Panc1 (cell line): ENCODE results near the gene MYCBPAP. TPM values are rescaled to one million over a fixed set of nuclear protein-coding genes. Genes with fewer than 3 reads are reported as not detected.

Source experiments
- ATAC-seq: fragments of 200-7000 bp; cut with Tn5 transposase; 2 replicates; pipeline ENCODE4 v1.9.1; 2020; ENCODE audit warnings: mild to moderate bottlenecking, moderate library complexity
- BruUV-seq: library from RNA; stranded (reverse); fragments of 400-500 nt; replicated peaks from 2 replicates; lab custom pipeline; 2021; lab: Mats Ljungman, UMichigan
- CTCF ChIA-PET: fragments of 300-600 bp; sonication (Branson Sonifier 250); formaldehyde crosslinking; loops from one replicate; lab custom pipeline; 2022; ENCODE audit warnings: antibody characterized with exemption; lab: Charles Lee
- POLR2A ChIA-PET: fragments of 300-600 bp; sonication (Branson Sonifier 250); formaldehyde crosslinking; loops from one replicate; lab custom pipeline; 2022; ENCODE audit warnings: antibody characterized with exemption; lab: Charles Lee
- DNase-seq: peaks from one replicate; pipeline ENCODE4 v3.0.0-alpha.2; 2010; ENCODE audit warnings: low read depth, low spot score
- H3K27ac ChIP-seq: 2 replicates; pipeline ENCODE4 v1.5.1; 2011; ENCODE audit warnings: mild to moderate bottlenecking, low read length, inconsistent platforms
- H3K27me3 ChIP-seq: fragments of 200-500 bp; sonication (Bioruptor generic); 2 replicates; pipeline ENCODE4 v1.6.0; 2014; ENCODE audit warnings: low read length, inconsistent platforms; ENCODE audit not compliant: control insufficient read depth, insufficient read depth
- H3K36me3 ChIP-seq: fragments of 200-500 bp; sonication (Bioruptor generic); 2 replicates; pipeline ENCODE4 v1.5.1; 2014; ENCODE audit warnings: inconsistent platforms, mild to moderate bottlenecking, low read length, moderate library complexity; ENCODE audit not compliant: control insufficient read depth, insufficient read depth
- H3K4me1 ChIP-seq: 2 replicates; pipeline ENCODE4 v1.5.1; 2011; ENCODE audit warnings: inconsistent platforms, mild to moderate bottlenecking, low read length, moderate library complexity; ENCODE audit not compliant: control insufficient read depth, insufficient read depth
- H3K4me3 ChIP-seq, 2 experiments: 2 replicates each; pipeline ENCODE4 v1.5.1; 2011 to 2012; ENCODE audit warnings: low read depth in 2 of 2, low read length in 2 of 2, mild to moderate bottlenecking in 2 of 2, inconsistent platforms in 1 of 2, moderate library complexity in 1 of 2
- H3K9me3 ChIP-seq: fragments of 200-500 bp; sonication (Bioruptor generic); 2 replicates; pipeline ENCODE4 v1.5.1; 2014; ENCODE audit warnings: low read depth, mild to moderate bottlenecking, inconsistent platforms, low read length, moderate library complexity; ENCODE audit not compliant: control insufficient read depth, insufficient read depth
- POLR2AphosphoS5 ChIP-seq: IDR thresholded peaks from 2 replicates; pipeline ENCODE4 v1.6.1; 2012; ENCODE audit warnings: mild to moderate bottlenecking, low read depth, low read length, moderate library complexity
- REST ChIP-seq, 2 experiments: IDR thresholded peaks; 2 replicates each; pipeline ENCODE4 v1.6.1; 2011 to 2012; ENCODE audit warnings: low read depth in 2 of 2, control low read depth in 1 of 2, low read length in 1 of 2, mild to moderate bottlenecking in 1 of 2, moderate library complexity in 1 of 2; ENCODE audit not compliant: insufficient read depth in 1 of 2
- SIN3A ChIP-seq: IDR thresholded peaks from 2 replicates; pipeline ENCODE4 v1.6.1; 2012; ENCODE audit warnings: low read depth, mild to moderate bottlenecking, low read length, moderate library complexity, borderline replicate concordance; ENCODE audit not compliant: insufficient read depth
- TCF7L2 ChIP-seq: IDR thresholded peaks from 2 replicates; pipeline ENCODE4 v1.6.1; 2011; ENCODE audit warnings: mild to moderate bottlenecking, low read depth, low read length, inconsistent platforms
- in situ Hi-C: cut with HindIII; loops from 2 replicates; pipeline ENCODE4 v1.10.0; 2016; ENCODE audit warnings: low sequenced_read_pairs, low pct_unique_long_range_greater_than_20kb
- intact Hi-C: fragments of 100-400 bp; cut with micrococcal nuclease; formaldehyde crosslinking; loops from one replicate; pipeline ENCODE4 v1.10.0; 2022; ENCODE audit not compliant: unreplicated experiment
- total RNA-seq: library from RNA; stranded (reverse); gene quantifications from one replicate; pipeline ENCODE4 v1.2.1, GENCODE V29; 2021; ENCODE audit not compliant: unreplicated experiment
- TF ChIP-seq, protein P1 (sequence below): fragments of 450-650 bp; IDR thresholded peaks from 2 replicates; pipeline ENCODE4 v1.5.1; 2017; ENCODE audit warnings: mild to moderate bottlenecking

MYCBPAP gene
- total RNA-seq, 1 experiment from 2014 or later: 2.2 TPM

GRCh38 chr17:50533185-50533584, 24.9 kb downstream of the MYCBPAP start:
- BruUV-seq: no TSS peak
- peaks cover 28% of the 10 kb centered on the region for H3K4me1 ChIP-seq
- no peaks in the 10 kb centered on the region for H3K9me3 ChIP-seq
- in situ Hi-C loops: no loop called here
- H3K36me3 ChIP-seq: no peaks in the 10 kb centered on the region; the same call in 1 of the 2 replicates
- DNase-seq (no peak), ATAC-seq (peak; percentile 26; the same call in 1 of the 2 replicates)
- peak overlapping the region in 1 of 2 experiments; percentile 34; a peak in 2 of 4 replicates for H3K4me3 ChIP-seq
- TF ChIP-seq TCF7L2 (no peak), SIN3A (no peak), POLR2AphosphoS5 (no peak), REST (IDR thresholded peaks at IDR 0.05; ENCODE audit: insufficient read depth in 1 of 2, low read depth in 2 of 2, low read length in 1 of 2) (no peak)
- TF ChIP-seq, protein P1, sequence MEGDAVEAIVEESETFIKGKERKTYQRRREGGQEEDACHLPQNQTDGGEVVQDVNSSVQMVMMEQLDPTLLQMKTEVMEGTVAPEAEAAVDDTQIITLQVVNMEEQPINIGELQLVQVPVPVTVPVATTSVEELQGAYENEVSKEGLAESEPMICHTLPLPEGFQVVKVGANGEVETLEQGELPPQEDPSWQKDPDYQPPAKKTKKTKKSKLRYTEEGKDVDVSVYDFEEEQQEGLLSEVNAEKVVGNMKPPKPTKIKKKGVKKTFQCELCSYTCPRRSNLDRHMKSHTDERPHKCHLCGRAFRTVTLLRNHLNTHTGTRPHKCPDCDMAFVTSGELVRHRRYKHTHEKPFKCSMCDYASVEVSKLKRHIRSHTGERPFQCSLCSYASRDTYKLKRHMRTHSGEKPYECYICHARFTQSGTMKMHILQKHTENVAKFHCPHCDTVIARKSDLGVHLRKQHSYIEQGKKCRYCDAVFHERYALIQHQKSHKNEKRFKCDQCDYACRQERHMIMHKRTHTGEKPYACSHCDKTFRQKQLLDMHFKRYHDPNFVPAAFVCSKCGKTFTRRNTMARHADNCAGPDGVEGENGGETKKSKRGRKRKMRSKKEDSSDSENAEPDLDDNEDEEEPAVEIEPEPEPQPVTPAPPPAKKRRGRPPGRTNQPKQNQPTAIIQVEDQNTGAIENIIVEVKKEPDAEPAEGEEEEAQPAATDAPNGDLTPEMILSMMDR: no peak
- ChIA-PET CTCF (interaction anchor here (0.6 to 1.1 kb wide), 3 partner anchors 24 to 162 kb away, joined by 3 to 4 read pairs (median 3); no protein-coding TSS in a partner anchor), POLR2A (no interaction called here)
- intact Hi-C loops: loop anchor here (5.0 kb wide), 1 partner anchor 51 kb away; no protein-coding TSS in a partner anchor
- H3K27ac ChIP-seq: no peak overlapping the region
- no peaks in the 10 kb centered on the region for H3K27me3 ChIP-seq

DNA sequence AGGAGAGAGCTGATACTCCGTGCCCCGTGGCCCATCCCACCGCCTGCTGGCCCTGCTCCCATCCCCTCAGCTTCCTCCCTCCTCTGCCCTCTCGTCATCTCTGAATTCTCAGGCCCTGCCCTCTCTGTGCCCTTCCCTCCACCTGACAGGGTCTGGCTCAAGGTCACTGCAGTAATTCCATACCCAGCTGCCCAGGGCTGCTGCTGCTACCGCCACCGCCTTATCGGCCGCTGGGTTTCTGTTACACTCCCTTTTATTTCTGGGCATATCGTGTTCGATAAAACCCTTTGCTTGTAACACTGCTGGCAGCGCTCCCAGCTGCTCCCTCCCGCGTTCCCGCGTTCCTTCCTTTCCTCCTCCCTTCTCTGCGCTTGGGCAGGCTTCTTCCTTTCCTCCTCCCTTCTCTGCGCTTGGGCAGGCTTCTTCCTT, 25.5 kb downstream of the MYCBPAP start:
- ATAC-seq: peak; percentile 65
- in situ Hi-C loops (no loop called here), intact Hi-C loops (loop anchor here (5.0 kb wide), 1 partner anchor 51 kb away; no protein-coding TSS in a partner anchor)
- no peaks in the 10 kb centered on the region; the same call in 1 of the 2 replicates for H3K36me3 ChIP-seq
- no peak for DNase-seq
- TF ChIP-seq SIN3A (no peak), POLR2AphosphoS5 (no peak), REST (IDR thresholded peaks at IDR 0.05; ENCODE audit: insufficient read depth in 1 of 2, low read depth in 2 of 2, low read length in 1 of 2) (no peak), TCF7L2 (no peak)
- TF ChIP-seq, protein P1: no peak
- no peaks in the 10 kb centered on the region for H3K9me3 ChIP-seq
- peaks cover 31% of the 10 kb centered on the region for H3K4me1 ChIP-seq
- ChIA-PET POLR2A (interaction anchor here (0.7 kb wide), 1 partner anchor 172 kb away, joined by 3 read pairs; no protein-coding TSS in a partner anchor), CTCF (interaction anchor here (0.6 kb wide), 1 partner anchor 25 kb away, joined by 4 read pairs; no protein-coding TSS in a partner anchor)
- peak overlapping the region; percentile 40; the same call in 1 of the 2 replicates for H3K27ac ChIP-seq
- H3K4me3 ChIP-seq: peak overlapping the region; percentile 16 to 34
- BruUV-seq: no TSS peak
- H3K27me3 ChIP-seq: no peaks in the 10 kb centered on the region
